Measurements from ENCODE around the gene CLDN8. TPM values are rescaled to one million over a fixed set of nuclear protein-coding genes. Genes with fewer than 3 reads are reported as not detected.

CLDN8 gene
- polyA plus RNA-seq, 1 of the 3 experiments (the other 2 are of a cell fraction) = not detected

DNA sequence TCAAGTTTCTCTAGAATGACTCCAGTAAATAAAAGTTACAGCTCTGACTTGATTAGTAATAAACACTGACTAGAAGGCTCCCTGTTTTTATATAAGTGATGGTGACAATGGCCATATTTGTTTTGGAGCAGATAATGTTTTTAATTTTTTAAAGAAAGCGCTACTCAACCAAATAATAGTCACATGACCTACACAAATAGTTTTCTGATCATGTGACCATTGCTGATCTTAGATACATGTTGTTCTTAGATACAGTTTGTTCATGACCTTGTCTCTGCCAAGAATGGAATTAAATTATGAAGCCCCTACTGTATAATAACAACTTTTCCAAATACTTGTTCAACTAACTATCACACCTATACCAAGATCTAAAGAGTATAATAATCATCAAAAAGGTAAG, 22.3 kb upstream of the CLDN8 start (continued):
- TF ChIP-seq, protein P1, sequence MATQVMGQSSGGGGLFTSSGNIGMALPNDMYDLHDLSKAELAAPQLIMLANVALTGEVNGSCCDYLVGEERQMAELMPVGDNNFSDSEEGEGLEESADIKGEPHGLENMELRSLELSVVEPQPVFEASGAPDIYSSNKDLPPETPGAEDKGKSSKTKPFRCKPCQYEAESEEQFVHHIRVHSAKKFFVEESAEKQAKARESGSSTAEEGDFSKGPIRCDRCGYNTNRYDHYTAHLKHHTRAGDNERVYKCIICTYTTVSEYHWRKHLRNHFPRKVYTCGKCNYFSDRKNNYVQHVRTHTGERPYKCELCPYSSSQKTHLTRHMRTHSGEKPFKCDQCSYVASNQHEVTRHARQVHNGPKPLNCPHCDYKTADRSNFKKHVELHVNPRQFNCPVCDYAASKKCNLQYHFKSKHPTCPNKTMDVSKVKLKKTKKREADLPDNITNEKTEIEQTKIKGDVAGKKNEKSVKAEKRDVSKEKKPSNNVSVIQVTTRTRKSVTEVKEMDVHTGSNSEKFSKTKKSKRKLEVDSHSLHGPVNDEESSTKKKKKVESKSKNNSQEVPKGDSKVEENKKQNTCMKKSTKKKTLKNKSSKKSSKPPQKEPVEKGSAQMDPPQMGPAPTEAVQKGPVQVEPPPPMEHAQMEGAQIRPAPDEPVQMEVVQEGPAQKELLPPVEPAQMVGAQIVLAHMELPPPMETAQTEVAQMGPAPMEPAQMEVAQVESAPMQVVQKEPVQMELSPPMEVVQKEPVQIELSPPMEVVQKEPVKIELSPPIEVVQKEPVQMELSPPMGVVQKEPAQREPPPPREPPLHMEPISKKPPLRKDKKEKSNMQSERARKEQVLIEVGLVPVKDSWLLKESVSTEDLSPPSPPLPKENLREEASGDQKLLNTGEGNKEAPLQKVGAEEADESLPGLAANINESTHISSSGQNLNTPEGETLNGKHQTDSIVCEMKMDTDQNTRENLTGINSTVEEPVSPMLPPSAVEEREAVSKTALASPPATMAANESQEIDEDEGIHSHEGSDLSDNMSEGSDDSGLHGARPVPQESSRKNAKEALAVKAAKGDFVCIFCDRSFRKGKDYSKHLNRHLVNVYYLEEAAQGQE (IDR thresholded peaks at IDR 0.05; ENCODE audit: low read depth, low read length) = no peak

DNA sequence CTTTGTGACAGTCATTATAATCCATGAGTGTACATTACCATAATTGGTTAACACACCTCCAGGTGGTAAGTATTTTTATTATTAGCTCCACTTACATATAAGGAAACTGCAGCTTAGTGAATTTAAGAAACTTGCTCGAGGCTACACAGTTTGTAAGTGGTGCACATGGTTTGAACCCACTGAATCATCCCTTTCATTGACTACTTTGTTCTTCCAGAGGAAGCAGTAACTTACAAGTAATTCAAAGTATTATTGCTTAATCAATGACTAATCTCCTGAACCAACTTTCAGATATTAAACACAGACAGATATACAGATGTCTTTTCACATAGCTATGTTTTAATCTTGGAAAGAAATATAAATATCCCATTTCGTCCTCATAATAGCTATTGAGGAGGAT, 18.7 kb upstream of the CLDN8 start:
- WGBS (ENCODE audit: low lambda C conversion rate) = 3% methylated on average over 2 of the region's 2 CpGs
- H3K4me1 ChIP-seq (ENCODE audit: control insufficient read depth in 1 of 2, insufficient read depth in 2 of 2, low read depth in 1 of 2, low read length in 1 of 2) = no peaks in the 10 kb centered on the region
- 0 out of 2 replicates have a peak, but pooled peaks cover 3% of the 10 kb centered on the region for H3K27me3 ChIP-seq (ENCODE audit: insufficient read depth)
- H3K9me2 ChIP-seq = no peaks in the 10 kb centered on the region
- no peaks in the 10 kb centered on the region; the same call in 1 of the 2 replicates for H3K9me3 ChIP-seq
- H3K4me2 ChIP-seq = no peak overlapping the region
- no peaks in the 10 kb centered on the region for H3K36me3 ChIP-seq (replicated peaks in 1 of 2; ENCODE audit: control insufficient read depth in 1 of 2, insufficient read depth in 2 of 2, low read length in 1 of 2)
- H4K20me1 ChIP-seq (ENCODE audit: insufficient read depth) = no peaks in the 10 kb centered on the region
- TF ChIP-seq, protein P2, sequence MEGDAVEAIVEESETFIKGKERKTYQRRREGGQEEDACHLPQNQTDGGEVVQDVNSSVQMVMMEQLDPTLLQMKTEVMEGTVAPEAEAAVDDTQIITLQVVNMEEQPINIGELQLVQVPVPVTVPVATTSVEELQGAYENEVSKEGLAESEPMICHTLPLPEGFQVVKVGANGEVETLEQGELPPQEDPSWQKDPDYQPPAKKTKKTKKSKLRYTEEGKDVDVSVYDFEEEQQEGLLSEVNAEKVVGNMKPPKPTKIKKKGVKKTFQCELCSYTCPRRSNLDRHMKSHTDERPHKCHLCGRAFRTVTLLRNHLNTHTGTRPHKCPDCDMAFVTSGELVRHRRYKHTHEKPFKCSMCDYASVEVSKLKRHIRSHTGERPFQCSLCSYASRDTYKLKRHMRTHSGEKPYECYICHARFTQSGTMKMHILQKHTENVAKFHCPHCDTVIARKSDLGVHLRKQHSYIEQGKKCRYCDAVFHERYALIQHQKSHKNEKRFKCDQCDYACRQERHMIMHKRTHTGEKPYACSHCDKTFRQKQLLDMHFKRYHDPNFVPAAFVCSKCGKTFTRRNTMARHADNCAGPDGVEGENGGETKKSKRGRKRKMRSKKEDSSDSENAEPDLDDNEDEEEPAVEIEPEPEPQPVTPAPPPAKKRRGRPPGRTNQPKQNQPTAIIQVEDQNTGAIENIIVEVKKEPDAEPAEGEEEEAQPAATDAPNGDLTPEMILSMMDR (IDR thresholded peaks at IDR 0.05) = no peak
- no peak for TF ChIP-seq FOXM1 (IDR thresholded peaks at IDR 0.05; ENCODE audit: low read depth)
- no peak for TF ChIP-seq TCF12 (IDR thresholded peaks at IDR 0.05)
- no peak for TF ChIP-seq NRF1 (IDR thresholded peaks at IDR 0.05; ENCODE audit: low read depth, low read length)
- TF ChIP-seq NFIC (IDR thresholded peaks at IDR 0.05; ENCODE audit: borderline replicate concordance) = no peak
- TF ChIP-seq MEF2A (IDR thresholded peaks at IDR 0.05; ENCODE audit: borderline replicate concordance, low read depth) = no peak
- TF ChIP-seq FOSL2 (IDR thresholded peaks at IDR 0.05; ENCODE audit: borderline replicate concordance, low read depth) = no peak
- TF ChIP-seq, protein P3, sequence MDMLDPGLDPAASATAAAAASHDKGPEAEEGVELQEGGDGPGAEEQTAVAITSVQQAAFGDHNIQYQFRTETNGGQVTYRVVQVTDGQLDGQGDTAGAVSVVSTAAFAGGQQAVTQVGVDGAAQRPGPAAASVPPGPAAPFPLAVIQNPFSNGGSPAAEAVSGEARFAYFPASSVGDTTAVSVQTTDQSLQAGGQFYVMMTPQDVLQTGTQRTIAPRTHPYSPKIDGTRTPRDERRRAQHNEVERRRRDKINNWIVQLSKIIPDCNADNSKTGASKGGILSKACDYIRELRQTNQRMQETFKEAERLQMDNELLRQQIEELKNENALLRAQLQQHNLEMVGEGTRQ (IDR thresholded peaks at IDR 0.05; ENCODE audit: borderline replicate concordance, low read depth, low read length) = no peak
- no peak for TF ChIP-seq SMC3 (IDR thresholded peaks at IDR 0.05; ENCODE audit: low read depth, low read length)
- no peak for TF ChIP-seq GATA2 (CRISPR knock-in tag; IDR thresholded peaks at IDR 0.05)
- TF ChIP-seq, protein P4, sequence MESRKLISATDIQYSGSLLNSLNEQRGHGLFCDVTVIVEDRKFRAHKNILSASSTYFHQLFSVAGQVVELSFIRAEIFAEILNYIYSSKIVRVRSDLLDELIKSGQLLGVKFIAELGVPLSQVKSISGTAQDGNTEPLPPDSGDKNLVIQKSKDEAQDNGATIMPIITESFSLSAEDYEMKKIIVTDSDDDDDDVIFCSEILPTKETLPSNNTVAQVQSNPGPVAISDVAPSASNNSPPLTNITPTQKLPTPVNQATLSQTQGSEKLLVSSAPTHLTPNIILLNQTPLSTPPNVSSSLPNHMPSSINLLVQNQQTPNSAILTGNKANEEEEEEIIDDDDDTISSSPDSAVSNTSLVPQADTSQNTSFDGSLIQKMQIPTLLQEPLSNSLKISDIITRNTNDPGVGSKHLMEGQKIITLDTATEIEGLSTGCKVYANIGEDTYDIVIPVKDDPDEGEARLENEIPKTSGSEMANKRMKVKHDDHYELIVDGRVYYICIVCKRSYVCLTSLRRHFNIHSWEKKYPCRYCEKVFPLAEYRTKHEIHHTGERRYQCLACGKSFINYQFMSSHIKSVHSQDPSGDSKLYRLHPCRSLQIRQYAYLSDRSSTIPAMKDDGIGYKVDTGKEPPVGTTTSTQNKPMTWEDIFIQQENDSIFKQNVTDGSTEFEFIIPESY (IDR thresholded peaks at IDR 0.05; ENCODE audit: borderline replicate concordance, low read depth) = no peak
- TF ChIP-seq, protein P5, sequence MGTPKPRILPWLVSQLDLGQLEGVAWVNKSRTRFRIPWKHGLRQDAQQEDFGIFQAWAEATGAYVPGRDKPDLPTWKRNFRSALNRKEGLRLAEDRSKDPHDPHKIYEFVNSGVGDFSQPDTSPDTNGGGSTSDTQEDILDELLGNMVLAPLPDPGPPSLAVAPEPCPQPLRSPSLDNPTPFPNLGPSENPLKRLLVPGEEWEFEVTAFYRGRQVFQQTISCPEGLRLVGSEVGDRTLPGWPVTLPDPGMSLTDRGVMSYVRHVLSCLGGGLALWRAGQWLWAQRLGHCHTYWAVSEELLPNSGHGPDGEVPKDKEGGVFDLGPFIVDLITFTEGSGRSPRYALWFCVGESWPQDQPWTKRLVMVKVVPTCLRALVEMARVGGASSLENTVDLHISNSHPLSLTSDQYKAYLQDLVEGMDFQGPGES (IDR thresholded peaks at IDR 0.05; ENCODE audit: low read depth, low read length) = no peak
- no peak for TF ChIP-seq EZH2phosphoT487 (IDR thresholded peaks at IDR 0.05; ENCODE audit: borderline replicate concordance, low read depth)
- TF ChIP-seq YY1 (IDR thresholded peaks at IDR 0.05; ENCODE audit: low read depth) = no peak
- no peak for TF ChIP-seq POLR2AphosphoS5 (IDR thresholded peaks at IDR 0.05; ENCODE audit: low read depth, low read length)
- no peak for TF ChIP-seq EP300 (IDR thresholded peaks at IDR 0.05; ENCODE audit: borderline replicate concordance in 1 of 2, low read depth in 1 of 2, low read length in 1 of 2)
- no peak overlapping the region for H2AFZ ChIP-seq (ENCODE audit: low read depth)
- DNase-seq = no peak
- H3K4me3 ChIP-seq (ENCODE audit: low read depth in 2 of 2, low read length in 1 of 2) = no peak overlapping the region
- no peaks in the 10 kb centered on the region for H3K79me2 ChIP-seq (ENCODE audit: insufficient read depth)
- CTCF ChIA-PET = no interaction called here
- H3K27ac ChIP-seq (ENCODE audit: low read depth in 2 of 2, low read length in 1 of 2) = no peak overlapping the region
- no peak overlapping the region for H3K9ac ChIP-seq
- POLR2A ChIA-PET = no interaction called here
- no peaks in the 10 kb centered on the region for H3F3A ChIP-seq (replicated peaks; ENCODE audit: insufficient read depth)

Measured in SK-N-SH (cell line).